Duodenal mucosa (tissue), 2 donors: ENCODE results near the gene KRTAP10-5.

Experiments used
- H3K27ac ChIP-seq: one replicate; pipeline ENCODE4 v1.7.0; 2013; ENCODE audit warnings: low read depth, low read length
- H3K27me3 ChIP-seq, 2 donors: one replicate each; pipeline ENCODE4 v1.7.0; 2013; ENCODE audit warnings: low read length in 2 of 2, control low read depth in 1 of 2; ENCODE audit not compliant: insufficient read depth in 2 of 2, control insufficient read depth in 1 of 2
- H3K36me3 ChIP-seq, 2 donors: one replicate each; pipeline ENCODE4 v1.7.0; 2013; ENCODE audit warnings: low read length in 2 of 2, control low read depth in 1 of 2; ENCODE audit not compliant: insufficient read depth in 2 of 2, control insufficient read depth in 1 of 2
- H3K4me1 ChIP-seq, 2 donors: one replicate each; pipeline ENCODE4 v1.7.0; 2013; ENCODE audit warnings: low read length in 2 of 2, control low read depth in 1 of 2; ENCODE audit not compliant: insufficient read depth in 2 of 2, control insufficient read depth in 1 of 2
- H3K4me3 ChIP-seq, 2 donors: one replicate each; pipeline ENCODE4 v1.7.0; 2013; ENCODE audit warnings: low read length in 2 of 2, low read depth in 1 of 2
- H3K9ac ChIP-seq, 2 donors: one replicate each; pipeline ENCODE4 v1.7.0; 2013; ENCODE audit warnings: low read length in 2 of 2, low read depth in 1 of 2
- H3K9me3 ChIP-seq, 2 donors: one replicate each; pipeline ENCODE4 v1.7.0; 2013; ENCODE audit warnings: low read length in 2 of 2, control low read depth in 1 of 2; ENCODE audit not compliant: control insufficient read depth in 1 of 2

KRTAP10-5 gene

GRCh38 chr21:44549525-44550211 is 30.7 kb downstream of the KRTAP10-5 start:
- Histone ChIP-seq H3K4me3 (no peak overlapping the region), H3K27ac (no peak overlapping the region), H3K36me3 (no peaks in the 10 kb centered on the region), H3K4me1 (no peaks in the 10 kb centered on the region), H3K9ac (no peak overlapping the region), H3K9me3 (peaks cover 0 to 7% of the 10 kb centered on the region in 2 donors), H3K27me3 (peaks cover 0 to 4% of the 10 kb centered on the region in 2 donors)

GRCh38 chr21:44548922-44549321 is 31.5 kb downstream of the KRTAP10-5 start:
- Histone ChIP-seq H3K27me3 (peaks cover 0 to 4% of the 10 kb centered on the region in 2 donors), H3K9me3 (peaks cover 0 to 7% of the 10 kb centered on the region in 2 donors)

DNA sequence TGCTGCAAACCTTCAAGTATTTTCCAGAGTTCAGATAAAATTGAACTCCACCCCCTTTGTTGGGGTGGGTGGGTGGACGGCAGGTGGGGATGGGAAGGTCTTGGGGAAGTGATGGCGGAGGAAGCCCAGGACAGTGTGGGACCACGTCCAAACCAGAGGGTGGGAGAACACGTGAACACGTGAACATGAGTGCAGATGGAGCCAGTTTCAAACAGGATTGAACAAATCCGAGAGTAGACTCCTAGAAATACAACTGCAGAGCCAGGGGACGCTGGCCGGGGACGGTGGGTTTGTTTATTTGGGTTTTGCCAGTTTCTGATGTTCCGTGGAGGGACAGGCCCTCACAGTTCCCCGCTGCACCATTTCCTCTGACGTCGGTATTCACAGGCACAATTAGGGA is 32.0 kb downstream of the KRTAP10-5 start:
- peaks cover 0 to 12% of the 10 kb centered on the region in 2 donors for H3K9me3 ChIP-seq
- no peaks in the 10 kb centered on the region for H3K4me1 ChIP-seq
- H3K9ac ChIP-seq, result no peak overlapping the region
- no peak overlapping the region for H3K4me3 ChIP-seq
- no peaks in the 10 kb centered on the region for H3K36me3 ChIP-seq
- H3K27me3 ChIP-seq, result peaks cover 0 to 4% of the 10 kb centered on the region in 2 donors
- no peak overlapping the region for H3K27ac ChIP-seq

More at GRCh38 chr21:44548922-44549321, 31.5 kb downstream of the KRTAP10-5 start:
- Histone ChIP-seq H3K27ac (no peak overlapping the region), H3K4me1 (no peaks in the 10 kb centered on the region), H3K9ac (no peak overlapping the region), H3K4me3 (no peak overlapping the region), H3K36me3 (no peaks in the 10 kb centered on the region)

- Histone ChIP-seq H3K9ac (no peak overlapping the region), H3K4me1 (no peaks in the 10 kb centered on the region), H3K4me3 (no peak overlapping the region), H3K27me3 (peaks cover 0 to 4% of the 10 kb centered on the region in 2 donors), H3K27ac (no peak overlapping the region), H3K9me3 (peaks cover 0 to 18% of the 10 kb centered on the region in 2 donors), H3K36me3 (no peaks in the 10 kb centered on the region)
Measured at GRCh38 chr21:44547656-44548331, 32.6 kb downstream of the KRTAP10-5 start.

- Histone ChIP-seq H3K9ac (no peak overlapping the region), H3K4me3 (no peak overlapping the region), H3K4me1 (no peaks in the 10 kb centered on the region), H3K27ac (no peak overlapping the region), H3K9me3 (peaks cover 0 to 23% of the 10 kb centered on the region in 2 donors), H3K36me3 (no peaks in the 10 kb centered on the region), H3K27me3 (peaks cover 0 to 4% of the 10 kb centered on the region in 2 donors)
Measured at GRCh38 chr21:44544566-44544965, 35.8 kb downstream of the KRTAP10-5 start.

DNA sequence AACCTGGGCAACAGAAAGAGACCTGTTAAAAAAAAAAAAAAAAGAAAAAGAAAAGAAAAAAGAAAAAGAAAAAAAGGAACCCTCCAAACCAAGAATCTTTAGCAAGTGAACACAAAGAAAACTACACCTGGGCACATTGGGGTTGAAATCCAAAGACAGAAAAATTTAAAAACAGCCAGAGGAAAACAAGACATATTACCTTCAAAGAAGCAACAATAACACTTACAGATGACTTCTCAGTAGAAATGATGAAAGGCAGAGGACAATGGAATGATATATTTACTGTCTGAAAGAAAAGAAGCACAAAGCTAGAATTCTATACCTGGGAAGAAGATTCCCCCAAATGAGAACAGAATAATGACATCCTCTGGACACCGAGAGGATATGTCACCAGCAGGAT is 37.7 kb downstream of the KRTAP10-5 start:
- H3K4me1 ChIP-seq, result no peaks in the 10 kb centered on the region
- H3K36me3 ChIP-seq, result no peaks in the 10 kb centered on the region
- H3K27me3 ChIP-seq, result no peaks in the 10 kb centered on the region
- peaks cover 0 to 23% of the 10 kb centered on the region in 2 donors for H3K9me3 ChIP-seq
- H3K27ac ChIP-seq, result no peak overlapping the region
- no peak overlapping the region for H3K4me3 ChIP-seq
- H3K9ac ChIP-seq, result no peak overlapping the region

DNA sequence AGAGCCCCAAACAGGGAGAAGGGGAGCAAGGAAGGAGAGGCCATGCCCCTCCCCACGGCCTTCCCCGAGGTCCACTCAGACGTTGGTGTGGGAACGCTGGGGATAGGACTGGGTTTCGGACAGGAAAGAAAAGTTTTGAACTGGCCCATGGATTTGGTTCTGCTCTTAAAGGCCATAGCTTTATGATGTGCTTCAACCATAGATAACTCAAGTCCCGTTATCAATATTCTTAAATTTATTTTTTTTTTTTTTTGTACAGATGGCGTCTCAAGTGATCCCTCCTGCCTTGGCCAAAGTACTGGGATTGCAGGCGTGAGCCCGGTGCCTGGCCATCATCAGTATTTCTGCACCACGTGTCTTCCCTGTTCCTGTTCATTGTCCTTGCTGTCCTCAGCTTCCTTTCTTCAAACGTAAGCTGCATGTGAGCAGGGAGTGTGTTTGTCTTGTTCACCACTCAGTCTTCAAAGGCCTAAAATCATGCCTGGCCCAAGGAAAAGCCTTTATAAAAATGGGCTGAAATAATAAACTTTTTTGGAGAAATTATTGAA is 39.6 kb downstream of the KRTAP10-5 start:
- no peak overlapping the region for H3K9ac ChIP-seq
- peaks cover 0 to 17% of the 10 kb centered on the region in 2 donors for H3K9me3 ChIP-seq
- no peak overlapping the region for H3K27ac ChIP-seq
- H3K36me3 ChIP-seq, result no peaks in the 10 kb centered on the region
- no peak overlapping the region for H3K4me3 ChIP-seq
- no peaks in the 10 kb centered on the region for H3K4me1 ChIP-seq
- H3K27me3 ChIP-seq, result no peaks in the 10 kb centered on the region

DNA sequence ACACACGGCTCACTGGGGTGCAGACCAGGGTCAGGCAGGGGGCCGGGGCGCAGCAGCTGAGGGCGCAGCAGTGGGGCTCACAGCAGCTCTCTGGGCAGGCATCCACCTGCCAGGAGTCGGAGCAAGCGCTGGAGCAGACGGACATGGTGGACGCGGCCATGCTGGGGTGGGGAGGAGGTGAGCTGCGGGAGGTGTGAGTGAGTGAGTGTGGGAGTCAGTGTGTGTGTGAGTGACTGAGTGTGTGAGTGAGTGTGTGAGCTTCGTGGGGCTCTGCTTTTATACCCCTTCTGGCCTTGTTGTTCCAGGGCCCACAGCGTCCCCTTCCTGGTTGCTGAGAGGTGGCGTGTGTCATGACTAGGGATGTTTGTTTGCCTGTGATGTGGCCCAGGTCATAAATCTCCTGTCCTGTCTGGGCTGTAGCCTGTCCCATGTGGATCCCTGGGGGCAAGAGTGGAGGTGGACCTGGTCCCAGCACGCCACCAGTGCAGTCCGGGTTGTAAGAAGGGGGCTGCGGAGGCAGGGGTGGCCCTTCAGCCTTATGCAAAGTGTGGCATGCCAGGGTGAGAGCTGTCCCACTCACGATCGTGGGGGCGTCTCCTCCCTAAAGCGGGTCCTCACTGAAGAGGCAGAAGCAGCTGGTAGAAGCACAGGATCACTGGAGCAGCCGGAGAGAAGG is 40.3 kb downstream of the KRTAP10-5 start, which contains the start of gene KRTAP10-1:
KRTAP10-1 (minus strand) TSS at position 205 of the 676 bp plus-strand sequence; CDS start at position 160, 45 bp downstream.
- Histone ChIP-seq H3K27ac (no peak within 1 kb of the TSS), H3K27me3 (no peaks in the 10 kb centered on the region), H3K4me1 (no peaks in the 10 kb centered on the region), H3K4me3 (no peak within 1 kb of the TSS), H3K9ac (no peak within 1 kb of the TSS), H3K36me3 (no peaks in the 10 kb centered on the region), H3K9me3 (peaks cover 0 to 17% of the 10 kb centered on the region in 2 donors)

DNA sequence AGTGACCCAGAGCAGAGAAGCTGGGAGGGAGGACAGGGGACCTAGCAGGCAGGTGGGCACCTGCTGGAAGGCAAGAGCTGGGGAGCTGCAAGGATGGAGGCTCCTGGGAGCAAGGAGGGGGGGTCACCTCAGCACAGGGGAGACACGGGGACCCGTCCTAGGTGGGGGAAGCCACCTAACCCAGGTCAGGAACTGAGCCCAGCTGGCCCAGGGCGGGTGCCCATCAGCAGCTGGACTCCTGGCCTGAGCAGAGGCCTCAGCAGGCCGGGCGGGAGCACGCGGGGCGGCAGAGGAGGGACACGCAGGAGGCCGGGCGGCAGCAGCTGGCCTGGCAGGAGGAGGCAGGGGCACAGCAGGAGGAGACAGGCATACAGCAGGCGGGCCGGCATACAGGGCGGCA is 41.4 kb downstream of the KRTAP10-5 start:
- Histone ChIP-seq H3K27ac (no peak overlapping the region), H3K36me3 (no peaks in the 10 kb centered on the region), H3K4me1 (no peaks in the 10 kb centered on the region), H3K9me3 (peaks cover 0 to 17% of the 10 kb centered on the region in 2 donors), H3K27me3 (no peaks in the 10 kb centered on the region), H3K9ac (no peak overlapping the region), H3K4me3 (no peak overlapping the region)
